ENCODE results near the gene L3MBTL2.
A peak's percentile ranks its signal among the peaks of the same experiment; 100 is the strongest.

L3MBTL2 gene

GRCh38 chr22:41263704-41264103 lies 58.6 kb downstream of the L3MBTL2 start:
- H3K27ac ChIP-seq = peak overlapping the region; percentile 88
- TF ChIP-seq CTCF (conservative IDR thresholded peaks at IDR 0.05) = no peak

GRCh38 chr22:41264408-41264941 lies 59.4 kb downstream of the L3MBTL2 start:
- no peak for TF ChIP-seq CTCF (conservative IDR thresholded peaks at IDR 0.05)
- H3K27ac ChIP-seq = peak overlapping the region; percentile 88

GRCh38 chr22:41267958-41268357 lies 62.8 kb downstream of the L3MBTL2 start:
- TF ChIP-seq CTCF (conservative IDR thresholded peaks at IDR 0.05) = no peak
- no peak overlapping the region for H3K27ac ChIP-seq

GRCh38 chr22:41271787-41272186 lies 66.7 kb downstream of the L3MBTL2 start:
- TF ChIP-seq CTCF (conservative IDR thresholded peaks at IDR 0.05) = no peak

GRCh38 chr22:41273128-41273527 lies 68.0 kb downstream of the L3MBTL2 start:
- H3K27ac ChIP-seq = no peak overlapping the region
- TF ChIP-seq CTCF (conservative IDR thresholded peaks at IDR 0.05) = no peak

More at GRCh38 chr22:41271787-41272186, 66.7 kb downstream of the L3MBTL2 start:
- H3K27ac ChIP-seq = no peak overlapping the region

GRCh38 chr22:41274856-41275255 lies 69.7 kb downstream of the L3MBTL2 start:
- no peak for TF ChIP-seq CTCF (conservative IDR thresholded peaks at IDR 0.05)
- no peak overlapping the region for H3K27ac ChIP-seq

GRCh38 chr22:41280065-41280464 lies 75.0 kb downstream of the L3MBTL2 start:
- TF ChIP-seq CTCF (conservative IDR thresholded peaks at IDR 0.05) = no peak
- H3K27ac ChIP-seq = no peak overlapping the region

Data from VCaP (cell line).